ENCODE measurements around the gene NR4A1.

NR4A1 gene

GRCh38 chr12:52059582-52060497, 8.6 kb downstream of the NR4A1 start:
- no peak for DNase-seq

DNA sequence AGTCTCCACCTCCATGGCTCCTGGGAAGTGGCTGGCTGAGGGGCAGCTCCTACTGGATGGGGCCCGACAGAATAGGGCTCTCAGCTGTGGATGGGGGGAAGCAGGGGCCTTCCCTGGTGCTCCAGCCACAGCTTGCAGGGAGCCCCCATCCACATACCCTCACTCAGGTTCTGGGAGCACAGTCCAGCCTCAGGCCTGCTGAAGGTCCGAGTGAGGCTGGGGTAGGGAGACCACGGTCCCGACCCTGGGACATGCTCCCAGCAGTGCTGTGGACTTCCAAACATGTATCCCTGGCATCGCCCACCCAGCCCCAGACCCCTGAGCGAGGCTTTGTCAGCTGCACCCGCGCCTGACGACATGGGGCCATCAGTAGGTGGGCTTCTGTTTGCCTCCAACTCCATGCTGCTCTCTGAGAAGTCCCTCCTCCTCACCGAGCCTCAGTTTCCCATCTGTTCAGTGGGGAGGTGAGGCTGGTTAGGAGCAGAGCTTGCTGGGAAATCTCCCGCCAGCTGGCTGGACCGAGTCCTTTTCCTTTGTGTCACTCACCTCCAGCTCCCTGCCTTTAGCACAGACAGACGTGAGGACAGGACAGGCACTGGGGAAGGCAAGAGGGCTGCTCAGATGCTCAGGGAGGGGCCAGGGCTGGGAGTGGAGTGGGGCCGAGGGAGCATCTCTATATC, 9.4 kb downstream of the NR4A1 start:
- DNase-seq, result no peak

DNA sequence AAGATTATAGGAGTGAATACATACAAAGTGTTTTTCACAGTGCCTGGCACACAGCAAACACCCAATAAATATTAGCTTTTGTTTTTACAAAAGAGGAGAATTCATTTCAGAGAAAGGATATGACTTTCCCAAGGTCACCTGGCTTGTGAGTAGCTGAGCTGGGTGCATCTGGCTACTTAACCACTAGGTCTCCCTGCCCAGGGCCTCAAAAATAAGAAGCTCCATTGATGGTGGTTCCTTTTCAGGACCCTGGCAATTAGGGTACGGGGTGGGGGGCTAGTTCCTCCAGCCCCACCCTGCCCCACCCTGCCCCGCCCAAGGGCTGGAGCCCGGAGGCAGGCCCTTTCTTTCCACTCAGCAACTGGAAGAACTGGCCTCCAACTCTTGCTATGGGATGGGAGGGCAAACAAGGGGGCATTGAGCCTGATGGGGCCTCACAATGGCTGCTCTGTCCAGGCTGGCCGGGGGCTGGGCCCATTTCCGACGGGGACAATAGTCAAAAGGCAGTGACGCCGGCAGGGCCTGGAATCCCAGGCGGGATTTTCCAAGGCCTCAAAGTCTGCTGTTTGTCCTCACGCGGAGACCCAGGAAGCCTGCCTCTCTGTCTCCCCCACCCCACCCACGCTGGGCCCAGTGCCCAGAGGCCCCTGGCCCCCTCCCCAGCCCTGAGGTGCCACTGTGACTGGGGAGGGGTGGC, 10.4 kb downstream of the NR4A1 start:
- no peak for DNase-seq

DNA sequence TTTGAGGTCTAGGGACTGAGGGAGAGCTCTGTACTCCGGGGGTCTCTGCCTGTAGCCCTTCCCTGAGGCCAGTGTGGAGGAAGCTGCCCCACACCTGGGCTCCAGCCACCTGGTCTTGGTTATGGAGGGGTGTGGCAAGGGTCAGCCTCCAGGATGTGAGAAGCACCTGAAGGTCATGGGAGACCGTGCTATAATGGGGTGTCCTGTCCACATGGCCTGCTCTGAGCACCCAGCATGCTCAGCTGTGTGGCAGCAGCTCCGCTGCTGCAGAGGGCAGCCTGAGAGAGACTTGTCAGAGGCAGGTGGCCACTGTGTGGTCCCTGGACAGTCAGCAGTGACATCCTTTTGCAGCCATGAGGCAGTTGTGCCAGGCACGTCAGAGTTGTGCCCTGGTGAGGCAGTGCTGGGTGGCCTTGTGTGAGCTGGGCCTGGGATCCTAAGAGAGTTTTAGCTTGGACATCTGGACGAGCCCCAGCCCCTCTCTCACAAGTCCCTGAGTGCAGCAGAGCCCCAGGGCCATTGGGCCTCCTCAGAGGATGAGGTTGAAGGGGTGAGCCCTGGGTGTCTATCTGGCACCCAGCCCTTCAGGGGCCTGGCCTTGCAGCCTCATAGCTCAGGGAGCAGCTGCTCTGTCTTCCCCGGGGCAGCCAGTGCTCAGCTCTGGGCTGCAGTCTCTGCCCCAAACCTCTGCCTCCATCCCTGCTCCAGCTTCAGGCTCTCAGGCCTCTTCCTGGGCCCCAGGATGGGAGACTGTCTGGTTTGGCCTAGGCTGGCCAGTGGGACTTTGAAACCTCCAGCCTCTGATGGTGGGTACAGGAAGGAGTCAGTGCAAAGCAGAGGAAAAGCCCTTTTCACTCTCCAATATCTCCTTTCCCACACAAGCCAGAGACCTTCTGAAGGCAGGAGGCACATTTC, 11.2 kb downstream of the NR4A1 start:
- no peak for DNase-seq

- DNase-seq, result no peak
Measured at GRCh38 chr12:52063082-52063924, 12.1 kb downstream of the NR4A1 start.

DNA sequence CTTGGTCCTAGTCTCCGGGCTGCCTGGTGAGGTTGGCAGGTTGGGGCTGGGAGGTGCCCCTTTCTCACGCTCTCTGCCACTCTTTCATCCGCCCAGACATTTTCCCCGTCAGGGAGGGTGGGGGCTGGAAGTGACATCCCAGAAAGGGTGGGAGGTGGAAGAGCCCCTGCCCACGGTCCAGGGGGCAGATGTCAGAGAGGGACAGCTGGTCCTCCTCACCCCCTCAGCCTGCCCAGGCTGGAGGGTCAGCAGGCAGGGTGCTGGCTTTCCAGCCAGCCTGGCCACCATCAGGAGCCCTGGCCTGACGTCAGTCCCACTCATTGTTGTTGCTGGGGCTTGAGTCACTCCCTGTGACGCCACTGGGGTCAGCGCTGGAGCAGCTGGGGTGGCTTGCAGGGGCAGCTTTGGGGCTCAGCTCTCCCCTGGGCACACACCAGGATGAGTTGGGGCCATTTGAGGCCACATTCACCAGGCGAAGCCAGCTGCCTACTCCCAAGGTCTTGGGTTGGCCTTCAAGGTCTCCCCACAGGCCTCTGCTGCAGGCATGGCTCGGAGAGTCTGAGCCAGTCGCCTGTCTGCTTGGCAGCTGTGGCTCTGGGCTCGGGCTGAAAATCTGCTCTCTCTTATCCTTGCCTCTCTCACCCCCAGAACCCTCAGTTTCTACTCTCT, 12.9 kb downstream of the NR4A1 start:
- DNase-seq, result no peak

- DNase-seq, result no peak
Measured at GRCh38 chr12:52066346-52067080, 15.3 kb downstream of the NR4A1 start.

DNA sequence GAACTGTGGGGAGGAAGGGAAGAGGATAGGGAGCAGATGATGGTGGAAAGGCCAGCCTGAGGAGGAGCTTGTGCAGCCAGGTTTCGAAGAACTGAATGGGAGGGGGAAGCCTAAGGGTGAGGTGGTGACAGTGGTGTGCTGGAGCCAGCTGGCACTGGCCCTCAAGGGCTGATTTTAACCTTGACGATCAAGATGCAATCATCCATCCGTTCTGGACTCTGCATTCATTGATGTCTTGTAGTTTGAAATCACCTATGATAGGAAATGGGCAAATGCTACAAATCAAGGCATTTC, 15.8 kb downstream of the NR4A1 start:
- no peak for DNase-seq

GRCh38 chr12:52069327-52070184, 18.3 kb downstream of the NR4A1 start, which contains the start of gene ATG101:
Gene ATG101, plus strand, starts transcription at chr12:52069978. Its CDS starts 3,673 bp downstream, at chr12:52073651.
- peak; percentile 94 for DNase-seq

DNA sequence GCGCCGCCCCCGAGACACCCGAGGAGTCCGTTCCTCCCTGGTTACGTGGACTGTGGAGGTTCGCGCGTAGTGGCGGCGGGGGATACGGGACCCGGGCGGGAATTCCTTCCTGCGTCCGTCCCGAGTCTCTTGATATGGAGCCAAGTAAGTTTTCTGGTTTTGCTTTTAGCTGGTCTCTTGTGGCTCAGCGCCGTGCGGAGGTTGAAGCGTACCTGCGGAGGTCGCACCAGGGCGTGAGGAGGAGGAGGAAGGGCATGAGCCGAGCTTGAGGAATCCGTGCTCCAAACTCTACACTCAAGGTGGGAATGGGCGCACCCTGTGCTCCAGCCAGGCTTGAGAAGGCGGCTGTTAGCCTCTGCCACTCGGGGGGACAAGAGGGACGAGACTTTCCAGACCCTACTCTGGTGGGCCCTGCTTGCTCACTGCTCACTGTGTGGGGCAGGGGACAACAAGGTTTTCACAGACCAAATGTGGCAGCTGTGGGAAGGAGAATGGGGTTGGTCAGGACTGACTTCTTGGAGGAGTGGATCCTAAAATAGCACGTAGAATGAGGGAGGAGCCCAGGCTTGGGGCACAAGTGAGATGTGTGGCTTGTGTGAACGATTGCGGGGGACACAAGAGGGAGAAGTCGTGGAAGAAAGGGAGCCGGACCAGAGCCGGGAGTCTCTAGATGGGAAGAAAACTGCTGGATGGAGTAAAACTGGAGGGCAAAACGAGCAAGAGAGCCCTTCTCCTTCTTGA, 19.1 kb downstream of the NR4A1 start:
- DNase-seq, result no peak

- peak; percentile 10 for DNase-seq
Measured at GRCh38 chr12:52073531-52074381, 22.5 kb downstream of the NR4A1 start.

GRCh38 chr12:52074971-52075724, 23.9 kb downstream of the NR4A1 start:
- DNase-seq, result no peak

- no peak for DNase-seq
Measured at GRCh38 chr12:52076811-52077210, 25.6 kb downstream of the NR4A1 start.

- no peak for DNase-seq
Measured at GRCh38 chr12:52078276-52078675, 27.0 kb downstream of the NR4A1 start.

- no peak for DNase-seq
Measured at GRCh38 chr12:52079576-52080402, 28.5 kb downstream of the NR4A1 start, which contains the start of gene SMIM41. Gene SMIM41, plus strand, starts transcription at chr12:52079704. Its CDS starts 76 bp downstream, at chr12:52079780.

All from NCI-H1436 (cell line).